ENCODE results near the gene RIPOR1.

RIPOR1 gene

DNA sequence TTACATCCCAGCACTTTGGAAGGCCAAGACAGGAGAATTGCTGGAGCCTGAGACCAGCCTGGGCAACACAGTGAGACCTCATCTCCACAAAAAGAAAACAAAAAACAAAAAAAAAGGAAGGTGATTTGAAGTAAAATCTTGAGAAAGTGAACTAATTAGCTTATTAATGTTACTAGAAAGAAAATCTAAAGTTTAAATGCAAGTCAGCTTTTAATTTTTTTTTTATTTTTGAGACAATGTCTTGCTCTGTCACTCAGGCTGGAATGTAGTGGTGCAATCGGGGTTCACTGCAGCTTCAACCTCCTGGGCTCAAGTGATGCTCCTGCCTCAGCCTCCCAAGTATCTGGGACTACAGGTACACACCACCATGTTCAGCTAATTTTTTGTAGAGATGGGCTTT lies 30.2 kb downstream of the RIPOR1 start:
- no peak for DNase-seq (ENCODE audit: low read depth)

DNA sequence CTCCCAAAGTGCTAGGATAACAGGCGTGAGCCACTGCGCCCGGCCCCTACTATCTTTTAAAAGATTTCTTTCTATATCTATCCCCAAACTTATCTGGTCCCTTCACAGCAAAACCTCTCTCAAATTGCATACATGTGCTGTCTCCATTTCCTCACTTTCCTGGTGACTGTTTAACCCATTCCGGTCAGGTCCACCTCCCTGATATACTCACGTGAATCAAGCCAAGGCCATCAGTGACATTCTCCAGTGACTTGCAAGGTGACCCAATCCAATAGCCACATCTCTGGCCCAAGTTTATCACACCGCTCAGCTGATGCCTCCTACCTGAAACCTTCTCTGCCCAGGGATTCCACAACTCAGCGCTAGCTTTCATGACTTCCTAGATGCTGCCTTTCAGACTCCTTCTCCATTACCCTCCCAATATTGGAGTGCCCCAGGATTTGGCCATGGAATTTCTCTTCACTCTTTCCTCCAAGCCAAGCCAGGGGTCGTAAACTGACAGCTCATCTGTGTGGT lies 32.3 kb downstream of the RIPOR1 start:
- DNase-seq (ENCODE audit: low read depth): no peak

DNA sequence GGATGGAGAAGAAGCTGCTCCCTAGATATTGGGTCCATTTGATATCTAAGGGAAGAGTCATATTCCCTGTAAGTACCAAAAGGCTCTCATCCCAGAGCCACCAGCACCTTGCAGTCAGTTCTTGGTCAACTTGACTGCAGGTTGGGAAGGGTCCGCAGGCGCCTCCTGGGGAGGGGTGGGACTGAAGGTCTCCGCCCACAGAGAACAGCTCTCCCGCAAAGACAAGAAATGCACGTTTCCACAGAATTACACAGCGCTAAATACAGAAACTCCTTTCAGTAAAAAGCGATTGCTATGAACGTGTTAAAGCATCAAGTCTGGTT lies 32.8 kb downstream of the RIPOR1 start:
- DNase-seq (ENCODE audit: low read depth): no peak

DNA sequence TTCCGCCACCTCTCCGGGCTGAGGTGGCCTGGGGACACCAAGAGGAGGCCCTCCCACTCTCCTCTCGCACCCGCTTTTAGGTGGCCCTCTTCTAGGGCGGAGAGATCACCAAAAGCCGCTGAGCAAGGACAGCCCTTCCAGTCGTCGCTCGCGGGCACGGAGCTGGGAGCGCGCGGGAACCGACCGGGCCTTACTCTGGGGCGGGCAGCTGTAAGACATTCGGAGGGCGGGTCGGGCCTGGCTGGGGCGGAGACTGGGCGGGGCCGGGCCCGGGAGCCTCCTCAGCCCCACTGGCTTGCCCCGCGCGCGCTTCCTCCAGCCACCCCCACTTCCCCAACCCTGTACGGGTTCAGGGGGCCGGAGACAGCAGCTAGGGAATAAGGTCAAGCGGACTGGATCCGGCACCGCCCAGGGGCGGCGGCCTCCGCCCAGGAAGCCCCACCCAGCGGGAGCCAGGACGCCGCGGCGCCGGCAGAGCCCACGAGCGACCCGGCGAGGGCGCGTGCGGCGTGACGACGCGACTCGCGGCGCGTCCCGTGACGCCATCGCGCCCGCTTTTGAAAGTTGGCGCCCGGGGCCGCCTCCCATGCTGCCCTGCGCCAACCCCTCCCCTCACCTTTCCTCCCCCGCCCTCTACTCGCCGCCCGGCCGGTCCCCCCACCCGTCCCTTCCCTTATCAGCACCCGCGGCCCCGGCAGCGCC lies 33.3 kb downstream of the RIPOR1 start:
- peak; percentile 94 for DNase-seq (ENCODE audit: low read depth)

DNA sequence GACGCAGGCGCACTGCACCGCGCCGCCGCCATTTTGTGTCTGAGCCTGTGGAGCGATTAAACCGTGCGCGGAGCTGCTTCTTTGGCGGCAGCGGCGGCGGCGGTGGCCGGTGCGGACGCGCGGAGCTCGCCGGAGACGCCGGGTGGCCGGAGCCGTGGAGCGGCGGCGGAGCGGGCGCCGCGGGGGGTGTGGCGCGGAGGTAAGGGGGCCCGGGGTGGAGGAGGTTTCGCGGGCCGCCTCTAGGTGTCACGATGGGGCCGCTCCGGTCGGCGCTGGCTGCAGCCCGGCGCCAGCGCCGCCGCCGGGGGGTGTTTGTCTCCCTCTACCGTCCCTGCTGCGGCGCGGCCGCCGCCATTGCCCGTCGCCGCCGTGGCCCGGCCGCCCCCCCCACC lies 33.9 kb downstream of the RIPOR1 start, which contains the start of gene CTCF:
Gene CTCF, plus strand, starts transcription at position 1 of the 392 bp plus-strand sequence. CDS start 48,307 bp downstream, outside the sequence.
- peak; percentile 51 for DNase-seq (ENCODE audit: low read depth)

DNA sequence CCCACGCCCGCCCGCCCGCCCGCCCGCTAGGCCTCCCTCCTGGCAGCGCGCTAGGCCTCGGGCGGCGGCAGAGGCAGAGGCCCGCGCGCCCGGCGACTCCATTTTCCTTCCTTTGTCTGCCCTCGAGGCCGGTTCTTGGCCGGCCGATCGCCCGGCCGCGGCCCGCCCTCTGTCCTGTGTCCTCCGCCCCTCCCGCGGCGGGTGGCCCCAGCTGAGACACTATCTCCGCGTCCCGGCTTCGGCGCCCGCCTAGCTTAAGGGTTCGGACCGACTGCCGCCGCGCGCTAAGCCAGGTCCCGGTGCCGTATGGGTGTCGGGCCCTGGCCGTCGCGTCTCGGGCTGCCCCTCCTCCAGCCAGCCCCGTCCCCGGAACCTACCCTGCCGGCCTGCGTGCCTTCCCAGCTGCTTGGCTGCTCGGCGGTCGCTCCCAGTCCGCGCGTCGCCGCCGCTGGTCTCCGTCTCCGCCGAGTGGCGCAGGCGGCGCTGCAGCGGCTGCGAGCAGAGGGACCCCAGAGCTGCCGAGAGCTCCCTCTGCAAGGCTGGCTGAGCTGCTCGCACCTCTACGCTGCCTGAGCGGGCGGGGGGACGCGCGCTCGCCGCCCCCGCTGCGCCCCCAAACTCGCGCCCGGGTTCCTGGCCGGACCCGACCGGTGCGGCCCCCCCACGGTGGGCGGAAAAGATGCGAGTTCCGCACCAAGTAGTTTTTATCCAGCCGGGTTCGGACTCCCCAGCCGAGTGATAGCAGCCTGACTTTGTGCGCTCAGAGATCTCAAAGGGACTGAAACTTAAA lies 34.5 kb downstream of the RIPOR1 start:
- peak; percentile 22 for DNase-seq (ENCODE audit: low read depth)

DNA sequence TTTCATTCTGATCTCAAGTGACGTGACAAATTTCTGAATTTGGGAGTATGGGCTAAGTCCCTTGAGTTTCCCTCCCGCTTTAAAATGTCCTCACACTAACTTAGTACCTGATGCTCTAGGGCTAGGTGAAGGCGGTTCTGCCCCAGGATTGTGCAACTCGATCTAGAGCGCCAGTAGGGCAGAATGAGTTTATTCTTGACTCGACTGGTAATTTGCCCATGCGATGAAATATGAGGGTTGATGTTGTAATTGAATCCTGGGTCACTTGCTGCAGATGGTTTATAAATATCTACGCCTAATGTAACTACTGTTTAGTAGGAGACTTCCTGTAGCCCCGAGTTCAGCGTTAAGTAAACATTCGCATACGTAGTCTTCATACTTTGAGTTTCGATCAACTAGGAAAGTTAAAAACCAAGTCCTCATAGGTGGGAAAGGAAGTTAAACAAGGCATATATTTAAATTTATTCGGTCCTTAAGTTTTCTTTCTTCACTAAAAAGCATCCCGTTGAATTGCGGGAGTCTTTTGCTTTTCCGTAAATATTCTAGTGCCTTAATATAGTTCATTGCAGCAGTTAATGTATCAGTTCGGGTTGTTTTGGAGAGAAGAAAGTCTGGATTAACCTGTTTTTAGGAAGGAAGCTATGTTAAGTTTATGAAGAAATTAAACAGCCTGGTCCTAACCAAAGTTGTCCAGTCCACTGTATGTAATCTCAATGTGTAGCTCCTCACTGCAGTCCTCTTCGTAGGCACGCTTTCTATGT lies 35.3 kb downstream of the RIPOR1 start:
- DNase-seq (ENCODE audit: low read depth): no peak

DNA sequence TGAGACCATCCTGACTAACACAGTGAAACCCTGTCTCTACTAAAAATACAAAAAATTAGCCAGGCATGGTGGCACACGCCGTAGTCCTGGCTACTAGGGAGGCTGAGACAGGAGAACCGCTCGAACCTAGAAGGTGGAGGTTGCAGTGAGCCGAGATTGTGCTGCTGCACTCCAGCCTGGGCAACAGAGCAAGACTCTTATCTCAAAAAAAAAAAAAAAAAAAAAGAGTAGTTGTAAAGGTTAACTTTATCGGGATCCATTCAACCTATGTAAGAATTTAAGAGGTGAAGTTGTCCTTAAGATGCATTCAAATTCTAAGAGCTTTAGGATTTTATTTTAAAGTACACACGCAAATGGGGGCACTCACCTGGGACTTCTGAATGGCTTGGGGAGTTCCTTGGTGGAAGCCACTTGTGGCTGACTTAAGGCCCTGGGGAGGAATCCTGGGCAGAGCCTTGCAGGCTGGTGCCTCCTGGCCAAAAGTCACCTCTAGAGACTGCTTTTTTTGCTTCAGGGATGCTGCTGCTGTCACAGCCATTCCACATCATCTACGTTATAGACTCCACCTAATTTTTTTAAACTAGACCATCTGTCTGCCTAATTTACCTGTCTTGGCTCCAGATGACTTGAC lies 37.0 kb downstream of the RIPOR1 start:
- DNase-seq (ENCODE audit: low read depth): no peak

DNA sequence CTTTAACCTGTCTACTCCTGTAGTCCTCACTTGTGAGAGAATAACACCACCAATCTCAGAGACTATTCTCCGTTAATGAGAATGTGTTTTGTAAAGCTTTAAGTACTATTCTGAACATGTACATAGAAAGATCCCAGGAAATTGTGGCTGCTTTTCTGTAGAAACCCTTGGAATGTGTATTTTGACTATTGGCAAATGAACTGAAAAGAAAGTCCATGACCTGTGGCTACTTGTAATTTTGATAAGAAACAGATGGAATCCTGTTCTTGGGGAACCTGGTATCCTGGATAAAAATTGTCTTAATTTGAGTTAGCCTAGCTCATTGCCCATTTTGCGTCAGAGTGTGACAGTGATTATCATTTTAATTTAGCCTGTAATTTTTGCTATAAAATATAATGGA lies 42.8 kb downstream of the RIPOR1 start:
- no peak for DNase-seq (ENCODE audit: low read depth)

DNA sequence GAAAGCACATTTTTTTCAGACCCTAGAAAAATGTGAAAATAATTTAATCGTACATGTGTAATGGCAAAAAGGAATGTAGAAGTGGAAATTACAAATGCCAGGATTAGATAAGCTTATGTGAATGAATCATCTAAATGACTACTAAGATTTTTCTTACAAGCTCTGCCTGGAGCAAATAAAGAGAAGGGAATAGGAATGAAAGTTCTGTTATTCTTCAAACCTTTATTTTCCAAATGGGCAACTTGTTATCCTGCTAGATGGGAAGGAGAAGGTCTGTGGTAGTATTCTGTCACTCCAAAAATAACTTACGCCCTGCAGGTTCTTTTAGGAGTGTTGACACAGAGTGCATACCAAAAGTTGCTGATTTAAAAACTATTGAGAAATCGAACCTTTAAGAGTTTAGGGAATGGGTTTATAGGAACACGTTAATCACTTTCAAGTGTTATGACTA lies 43.4 kb downstream of the RIPOR1 start:
- no peak for DNase-seq (ENCODE audit: low read depth)

DNA sequence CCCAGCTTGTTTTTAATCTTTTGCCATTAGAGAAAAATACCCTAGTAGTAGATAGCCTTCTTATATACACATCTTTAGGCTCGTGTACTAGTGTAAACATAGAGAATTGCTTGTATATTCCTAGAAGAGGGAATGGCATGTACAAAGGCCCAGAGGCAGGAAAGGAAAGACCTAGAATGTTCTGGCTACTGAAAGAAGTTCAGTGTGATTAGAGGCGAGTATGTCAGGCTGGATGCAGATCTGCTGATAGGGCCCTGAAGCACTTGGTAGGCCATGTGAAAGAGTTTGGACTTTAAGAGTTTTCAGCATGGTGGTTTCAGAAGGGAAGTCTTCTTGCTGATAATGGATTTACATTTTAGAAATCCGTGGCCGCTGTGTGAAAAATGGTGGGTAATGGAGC lies 51.1 kb downstream of the RIPOR1 start:
- DNase-seq (ENCODE audit: low read depth): no peak

DNA sequence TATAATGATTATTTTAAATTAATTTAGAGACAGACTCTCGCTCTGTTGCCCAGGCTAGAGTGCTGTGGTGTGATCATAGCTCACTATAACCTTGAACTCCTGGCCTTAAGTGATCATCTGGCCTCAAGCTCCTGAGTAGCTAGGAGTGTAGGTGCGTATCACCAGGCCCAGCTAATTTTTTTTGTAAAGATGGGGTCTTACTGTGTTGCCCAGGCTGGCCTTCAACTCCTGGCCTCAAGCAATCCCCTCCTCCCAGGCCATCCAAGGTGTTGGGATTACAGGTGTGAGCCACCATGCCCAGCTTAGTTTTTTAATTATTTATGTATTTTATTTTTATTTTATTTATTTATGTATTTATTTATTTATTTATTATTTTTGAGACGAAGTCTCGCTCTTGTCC lies 51.6 kb downstream of the RIPOR1 start:
- no peak for DNase-seq (ENCODE audit: low read depth)

DNA sequence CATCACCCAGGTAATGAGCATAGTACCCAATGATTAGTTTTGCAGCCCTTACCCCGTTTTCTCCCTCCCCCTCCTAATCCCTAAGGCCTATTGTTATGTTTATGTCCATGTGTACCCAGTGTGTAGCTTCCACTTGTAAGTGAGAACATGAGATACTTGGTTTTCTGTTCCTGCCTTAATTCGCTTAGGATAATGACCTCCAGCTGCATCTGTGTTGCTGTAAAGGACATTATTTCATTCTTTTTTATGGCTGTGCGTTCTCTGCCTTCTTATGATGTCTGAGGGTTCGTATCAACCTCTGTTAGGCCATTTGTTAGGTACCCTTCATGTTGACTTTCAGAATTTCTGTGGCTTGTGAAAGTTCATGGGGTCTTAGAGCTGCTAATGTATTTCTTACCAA lies 64.7 kb downstream of the RIPOR1 start:
- no peak for DNase-seq (ENCODE audit: low read depth)

DNA sequence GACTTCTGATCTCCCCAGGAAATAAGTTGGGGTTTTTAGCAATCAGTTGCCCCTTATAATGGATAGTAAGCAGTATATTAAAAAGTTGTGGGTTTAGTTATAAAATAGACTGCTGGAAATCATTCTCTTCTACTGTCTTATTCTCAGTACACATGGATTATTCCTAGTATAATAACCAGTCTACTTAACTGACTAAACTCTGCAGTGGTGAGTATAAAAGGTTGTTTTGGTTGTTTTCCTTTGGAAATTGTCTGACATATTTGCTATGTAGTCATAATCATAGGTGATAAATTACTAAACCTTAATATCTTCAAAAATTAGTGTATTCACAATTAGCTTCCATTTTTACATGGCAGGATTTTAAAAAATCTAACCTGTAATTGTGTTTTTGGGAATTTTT lies 65.1 kb downstream of the RIPOR1 start:
- no peak for DNase-seq (ENCODE audit: low read depth)

DNA sequence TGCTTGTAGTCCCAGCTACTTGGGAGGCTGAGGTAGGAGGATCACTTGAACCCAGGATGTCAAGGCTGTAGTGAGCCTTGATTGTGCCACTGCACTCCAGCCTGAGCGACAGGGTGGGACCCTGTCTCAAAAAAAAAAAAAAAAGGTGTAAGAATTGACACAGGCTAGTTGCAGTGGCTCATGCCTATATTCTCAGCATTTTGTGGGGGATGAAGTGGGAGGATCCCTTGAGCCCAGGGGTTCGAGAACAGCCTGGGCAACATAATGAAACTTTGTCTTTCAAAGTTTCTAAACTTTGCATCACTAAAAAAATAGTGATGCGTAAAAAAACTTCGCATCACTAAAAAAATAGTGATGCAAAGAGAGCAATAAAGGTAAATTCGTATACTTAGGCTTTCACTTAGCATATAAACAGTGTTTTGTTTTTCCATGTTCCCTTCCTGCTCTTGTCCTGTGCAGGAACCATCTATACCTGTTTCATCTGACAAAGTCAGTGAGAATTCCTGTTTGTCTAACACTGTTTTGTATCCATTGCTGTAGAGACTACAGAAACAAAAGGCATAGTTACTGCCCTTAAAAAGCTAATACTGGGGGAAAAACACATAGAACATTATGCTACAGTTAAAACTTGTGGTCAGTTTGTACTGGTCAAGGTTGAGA lies 65.8 kb downstream of the RIPOR1 start:
- no peak for DNase-seq (ENCODE audit: low read depth)

DNA sequence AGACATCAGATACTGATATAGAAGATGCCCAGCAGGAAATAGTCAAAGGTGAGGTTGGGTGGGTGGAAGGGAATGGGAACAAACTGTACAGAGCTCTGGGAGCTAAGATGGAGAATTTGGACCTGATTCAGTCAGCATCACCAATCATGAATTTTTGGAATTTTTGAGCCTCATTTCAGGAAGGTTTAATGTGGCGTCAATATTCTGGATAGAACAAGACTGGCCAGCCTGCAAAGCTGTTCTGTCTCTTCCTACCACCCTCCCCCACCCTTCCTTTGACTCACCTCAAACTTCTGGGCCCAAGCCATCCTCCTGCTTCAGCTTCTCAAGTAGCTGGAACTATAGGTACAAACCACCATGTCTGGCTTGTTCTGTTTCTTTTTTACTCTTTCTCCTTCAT lies 66.3 kb downstream of the RIPOR1 start:
- no peak for DNase-seq (ENCODE audit: low read depth)

Measured in stimulated activated CD8-positive, alpha-beta memory T cell treated with anti-CD3 and anti-CD28 coated beads, Interleukin-7, amount 100 ng/mL, for 24 hours (primary cell).